Measurements from ENCODE around the gene CDK2AP2.
A peak's percentile ranks its signal among the peaks of the same experiment; 100 is the strongest.

CDK2AP2 gene

GRCh38 chr11:67464411-67465188, 43.4 kb downstream of the CDK2AP2 start:
- ATAC-seq (ENCODE audit: low read depth) (peak; percentile 73), DNase-seq (ENCODE audit: low spot score) (peak; percentile 95)
- Histone ChIP-seq H3K27me3 (ENCODE audit: insufficient read depth, poor library complexity, severe bottlenecking) (no peaks in the 10 kb centered on the region), H3K4me3 (ENCODE audit: severe bottlenecking) (peak overlapping the region; percentile 51), H3K36me3 (ENCODE audit: low read depth) (no peaks in the 10 kb centered on the region), H3K4me1 (ENCODE audit: insufficient read depth, poor library complexity, severe bottlenecking) (peaks cover 10% of the 10 kb centered on the region), H3K9me3 (ENCODE audit: severe bottlenecking) (no peaks in the 10 kb centered on the region), H3K27ac (ENCODE audit: poor library complexity, severe bottlenecking) (peak overlapping the region; percentile 76)
- no peak for TF ChIP-seq CTCF (IDR thresholded peaks at IDR 0.05; ENCODE audit: poor library complexity, severe bottlenecking)

DNA sequence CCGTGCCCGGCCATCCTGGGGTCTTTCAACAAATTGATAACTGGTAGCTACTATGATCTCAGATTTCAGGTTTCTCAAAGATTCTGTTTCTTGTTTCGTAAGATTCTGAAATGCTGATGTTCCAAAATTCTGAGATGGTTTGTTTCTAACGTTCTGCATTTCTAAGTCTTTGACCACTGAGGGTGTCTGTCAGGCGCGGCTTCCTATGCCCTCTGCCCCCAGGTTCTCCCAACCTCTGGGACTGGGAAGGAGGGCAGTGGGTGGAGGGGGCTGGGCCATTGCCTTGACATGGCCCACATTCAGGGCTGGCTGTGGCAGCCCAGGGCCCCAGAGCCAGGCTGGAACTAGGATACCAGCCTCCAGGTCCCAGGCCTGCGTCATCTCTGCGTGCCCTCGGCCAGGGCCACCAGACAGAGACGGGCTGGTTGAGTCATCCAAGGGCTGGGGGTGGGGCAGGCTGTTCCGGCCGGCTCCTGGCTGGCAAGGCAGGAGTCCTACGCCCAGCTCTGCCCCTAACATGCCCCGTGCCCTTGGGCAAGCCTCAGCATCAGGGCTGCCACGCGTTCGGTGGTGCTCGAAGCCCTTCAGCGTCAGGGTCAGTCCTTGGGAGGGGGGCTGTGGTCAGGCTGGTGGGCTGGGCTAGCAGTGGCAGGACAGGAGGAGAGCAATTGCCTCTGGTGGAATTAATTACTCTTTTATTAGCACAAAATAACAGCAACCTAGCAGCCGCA, 44.1 kb downstream of the CDK2AP2 start:
- Histone ChIP-seq H3K4me3 (ENCODE audit: severe bottlenecking) (peak overlapping the region; percentile 51), H3K9me3 (ENCODE audit: severe bottlenecking) (no peaks in the 10 kb centered on the region), H3K27me3 (ENCODE audit: insufficient read depth, poor library complexity, severe bottlenecking) (no peaks in the 10 kb centered on the region), H3K4me1 (ENCODE audit: insufficient read depth, poor library complexity, severe bottlenecking) (peaks cover 10% of the 10 kb centered on the region), H3K36me3 (ENCODE audit: low read depth) (no peaks in the 10 kb centered on the region), H3K27ac (ENCODE audit: poor library complexity, severe bottlenecking) (peak overlapping the region; percentile 76)
- no peak for TF ChIP-seq CTCF (IDR thresholded peaks at IDR 0.05; ENCODE audit: poor library complexity, severe bottlenecking)
- no peak for DNase-seq (ENCODE audit: low spot score)
- ATAC-seq (ENCODE audit: low read depth), result peak; percentile 41

GRCh38 chr11:67463186-67463585, 44.8 kb downstream of the CDK2AP2 start:
- peaks cover 10% of the 10 kb centered on the region for H3K4me1 ChIP-seq (ENCODE audit: insufficient read depth, poor library complexity, severe bottlenecking)
- DNase-seq (ENCODE audit: low spot score) (no peak), ATAC-seq (ENCODE audit: low read depth) (no peak)
- no peak overlapping the region for H3K4me3 ChIP-seq (ENCODE audit: severe bottlenecking)
- no peak for TF ChIP-seq CTCF (IDR thresholded peaks at IDR 0.05; ENCODE audit: poor library complexity, severe bottlenecking)
- H3K27me3 ChIP-seq (ENCODE audit: insufficient read depth, poor library complexity, severe bottlenecking), result no peaks in the 10 kb centered on the region
- peak overlapping the region; percentile 76 for H3K27ac ChIP-seq (ENCODE audit: poor library complexity, severe bottlenecking)
- no peaks in the 10 kb centered on the region for H3K36me3 ChIP-seq (ENCODE audit: low read depth)
- no peaks in the 10 kb centered on the region for H3K9me3 ChIP-seq (ENCODE audit: severe bottlenecking)

DNA sequence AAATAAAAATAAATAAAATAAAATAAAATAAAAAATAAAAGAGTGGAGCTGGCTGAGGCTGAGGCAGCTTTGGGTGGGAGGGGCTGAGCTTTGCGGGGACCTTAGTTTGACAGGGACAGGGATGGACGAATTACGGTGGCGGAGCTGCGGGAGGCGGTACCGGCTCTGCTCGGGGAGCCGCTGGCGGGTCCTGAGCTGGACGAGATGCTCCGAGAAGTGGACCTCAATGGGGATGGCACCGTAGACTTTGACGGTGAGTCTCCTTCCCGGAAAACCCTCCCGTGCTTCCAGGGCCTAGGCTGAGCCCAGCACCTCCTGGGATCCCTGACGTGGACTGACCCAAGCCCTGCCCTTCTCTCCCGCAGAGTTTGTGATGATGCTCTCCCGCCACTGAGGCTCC, 49.7 kb downstream of the CDK2AP2 start:
- Histone ChIP-seq H3K36me3 (ENCODE audit: low read depth) (no peaks in the 10 kb centered on the region), H3K4me3 (ENCODE audit: severe bottlenecking) (no peak overlapping the region), H3K27me3 (ENCODE audit: insufficient read depth, poor library complexity, severe bottlenecking) (no peaks in the 10 kb centered on the region), H3K27ac (ENCODE audit: poor library complexity, severe bottlenecking) (no peak overlapping the region), H3K4me1 (ENCODE audit: insufficient read depth, poor library complexity, severe bottlenecking) (no peaks in the 10 kb centered on the region), H3K9me3 (ENCODE audit: severe bottlenecking) (no peaks in the 10 kb centered on the region)
- DNase-seq (ENCODE audit: low spot score), result no peak
- TF ChIP-seq CTCF (IDR thresholded peaks at IDR 0.05; ENCODE audit: poor library complexity, severe bottlenecking), result no peak
- ATAC-seq (ENCODE audit: low read depth), result no peak
